ENCODE results near the gene AACS.
"Not testable (repeated sequence)": the region's sequence is repeated elsewhere in the genome, so short reads cannot be mapped to it uniquely, and the experiment has no call there.

AACS gene

GRCh38 chr12:125136702-125137101 lies 71.5 kb downstream of the AACS start:
- Mint-ChIP-seq H3K27ac (no peak overlapping the region), H3K4me3 (no peak overlapping the region), H3K27me3 (no peaks in the 10 kb centered on the region), H3K4me1 (ENCODE audit: low read depth) (no peaks in the 10 kb centered on the region), H3K9me3 (ENCODE audit: low read depth) (no peaks in the 10 kb centered on the region), H3K36me3 (peaks cover 10% of the 10 kb centered on the region)

- H3K36me3 Mint-ChIP-seq = peaks cover 9% of the 10 kb centered on the region
- H3K4me3 Mint-ChIP-seq = no peak overlapping the region
- H3K27ac Mint-ChIP-seq = no peak overlapping the region
- no peaks in the 10 kb centered on the region for H3K9me3 Mint-ChIP-seq (ENCODE audit: low read depth)
- no peaks in the 10 kb centered on the region for H3K27me3 Mint-ChIP-seq
- no peaks in the 10 kb centered on the region for H3K4me1 Mint-ChIP-seq (ENCODE audit: low read depth)
Measured at GRCh38 chr12:125137766-125138344, 72.6 kb downstream of the AACS start.

GRCh38 chr12:125140279-125141209 lies 75.3 kb downstream of the AACS start:
- Mint-ChIP-seq H3K36me3 (peaks cover 7% of the 10 kb centered on the region), H3K4me1 (ENCODE audit: low read depth) (no peaks in the 10 kb centered on the region), H3K27ac (no peak overlapping the region), H3K4me3 (no peak overlapping the region), H3K9me3 (ENCODE audit: low read depth) (no peaks in the 10 kb centered on the region), H3K27me3 (no peaks in the 10 kb centered on the region)

GRCh38 chr12:125141210-125141573 lies 76.0 kb downstream of the AACS start:
- H3K36me3 Mint-ChIP-seq; H3K9me3 Mint-ChIP-seq (ENCODE audit: low read depth); H3K27me3 Mint-ChIP-seq; H3K4me1 Mint-ChIP-seq (ENCODE audit: low read depth); H3K4me3 Mint-ChIP-seq; H3K27ac Mint-ChIP-seq: not testable (repeated sequence)

- Mint-ChIP-seq H3K4me3 (no peak overlapping the region), H3K36me3 (peaks cover 5% of the 10 kb centered on the region), H3K27me3 (no peaks in the 10 kb centered on the region), H3K27ac (no peak overlapping the region), H3K9me3 (ENCODE audit: low read depth) (no peaks in the 10 kb centered on the region), H3K4me1 (ENCODE audit: low read depth) (no peaks in the 10 kb centered on the region)
Measured at GRCh38 chr12:125142601-125143000, 77.4 kb downstream of the AACS start.

- Mint-ChIP-seq H3K27me3 (no peaks in the 10 kb centered on the region), H3K4me3 (no peak overlapping the region), H3K36me3 (no peaks in the 10 kb centered on the region), H3K27ac (no peak overlapping the region), H3K4me1 (ENCODE audit: low read depth) (no peaks in the 10 kb centered on the region), H3K9me3 (ENCODE audit: low read depth) (no peaks in the 10 kb centered on the region)
Measured at GRCh38 chr12:125143491-125143890, 78.3 kb downstream of the AACS start.

- Mint-ChIP-seq H3K27ac (no peak overlapping the region), H3K4me1 (ENCODE audit: low read depth) (no peaks in the 10 kb centered on the region), H3K9me3 (ENCODE audit: low read depth) (no peaks in the 10 kb centered on the region), H3K36me3 (no peaks in the 10 kb centered on the region), H3K4me3 (no peak overlapping the region), H3K27me3 (no peaks in the 10 kb centered on the region)
Measured at GRCh38 chr12:125145196-125145595, 80.0 kb downstream of the AACS start.

GRCh38 chr12:125148316-125148715 lies 83.1 kb downstream of the AACS start:
- Mint-ChIP-seq H3K27me3 (no peaks in the 10 kb centered on the region), H3K36me3 (no peaks in the 10 kb centered on the region), H3K9me3 (ENCODE audit: low read depth) (no peaks in the 10 kb centered on the region), H3K4me3 (no peak overlapping the region), H3K27ac (no peak overlapping the region), H3K4me1 (ENCODE audit: low read depth) (no peaks in the 10 kb centered on the region)

- Mint-ChIP-seq H3K27me3 (no peaks in the 10 kb centered on the region), H3K27ac (no peak overlapping the region), H3K9me3 (ENCODE audit: low read depth) (no peaks in the 10 kb centered on the region), H3K4me3 (no peak overlapping the region), H3K36me3 (no peaks in the 10 kb centered on the region), H3K4me1 (ENCODE audit: low read depth) (no peaks in the 10 kb centered on the region)
Measured at GRCh38 chr12:125149160-125150108, 84.2 kb downstream of the AACS start.

GRCh38 chr12:125151284-125151683 lies 86.0 kb downstream of the AACS start:
- no peaks in the 10 kb centered on the region for H3K9me3 Mint-ChIP-seq (ENCODE audit: low read depth)
- H3K4me1 Mint-ChIP-seq (ENCODE audit: low read depth) = no peaks in the 10 kb centered on the region
- no peaks in the 10 kb centered on the region for H3K36me3 Mint-ChIP-seq
- H3K4me3 Mint-ChIP-seq = no peak overlapping the region
- no peak overlapping the region for H3K27ac Mint-ChIP-seq
- no peaks in the 10 kb centered on the region for H3K27me3 Mint-ChIP-seq

GRCh38 chr12:125152463-125152862 lies 87.2 kb downstream of the AACS start:
- Mint-ChIP-seq H3K4me3 (no peak overlapping the region), H3K27me3 (no peaks in the 10 kb centered on the region), H3K4me1 (ENCODE audit: low read depth) (no peaks in the 10 kb centered on the region), H3K36me3 (no peaks in the 10 kb centered on the region), H3K27ac (no peak overlapping the region), H3K9me3 (ENCODE audit: low read depth) (peaks cover under 1% of the 10 kb centered on the region)

GRCh38 chr12:125155366-125155765 lies 90.1 kb downstream of the AACS start:
- Mint-ChIP-seq H3K27ac (no peak overlapping the region), H3K4me3 (no peak overlapping the region), H3K4me1 (ENCODE audit: low read depth) (no peaks in the 10 kb centered on the region), H3K9me3 (ENCODE audit: low read depth) (peaks cover 3% of the 10 kb centered on the region), H3K27me3 (no peaks in the 10 kb centered on the region), H3K36me3 (no peaks in the 10 kb centered on the region)

- H3K9me3 Mint-ChIP-seq (ENCODE audit: low read depth) = peaks cover 3% of the 10 kb centered on the region
- H3K4me3 Mint-ChIP-seq = no peak overlapping the region
- no peaks in the 10 kb centered on the region for H3K4me1 Mint-ChIP-seq (ENCODE audit: low read depth)
- H3K27ac Mint-ChIP-seq = no peak overlapping the region
- H3K27me3 Mint-ChIP-seq = no peaks in the 10 kb centered on the region
- H3K36me3 Mint-ChIP-seq = no peaks in the 10 kb centered on the region
Measured at GRCh38 chr12:125157177-125157576, 91.9 kb downstream of the AACS start.

- no peaks in the 10 kb centered on the region for H3K4me1 Mint-ChIP-seq (ENCODE audit: low read depth)
- H3K27ac Mint-ChIP-seq = no peak overlapping the region
- peaks cover 3% of the 10 kb centered on the region for H3K9me3 Mint-ChIP-seq (ENCODE audit: low read depth)
- H3K4me3 Mint-ChIP-seq = no peak overlapping the region
- no peaks in the 10 kb centered on the region for H3K27me3 Mint-ChIP-seq
- no peaks in the 10 kb centered on the region for H3K36me3 Mint-ChIP-seq
Measured at GRCh38 chr12:125159702-125160101, 94.5 kb downstream of the AACS start.

Measured in activated naive CD8-positive, alpha-beta T cell (primary cell).